MCF 10A (cell line): ENCODE measurements around the gene STAU1. TPM values are rescaled to one million over a fixed set of nuclear protein-coding genes. Genes with fewer than 3 reads are reported as not detected.

Experiments used
- BruUV-seq: library from RNA; stranded (reverse); fragments of 400-500 nt; replicated peaks from 2 replicates; lab custom pipeline; 2021; lab: Mats Ljungman, UMichigan
- CTCF ChIA-PET: fragments of 300-600 bp; sonication (Branson Sonifier 250); formaldehyde crosslinking; extraction: SDS; loops from one replicate; lab custom pipeline; 2021; ENCODE audit warnings: antibody characterized with exemption, inconsistent platforms; lab: Yijun Ruan, JAX
- POLR2A ChIA-PET: fragments of 300-600, 350-650 bp; sonication (Branson Sonifier 250); formaldehyde crosslinking; extraction: SDS; loops from one replicate; lab custom pipeline; 2020; ENCODE audit warnings: antibody characterized with exemption, inconsistent platforms; lab: Yijun Ruan, JAX
- DNase-seq: peaks from one replicate; pipeline ENCODE4 v3.0.0-alpha.2; 2018; ENCODE audit not compliant: unreplicated experiment
- H3K27ac Mint-ChIP-seq: one replicate; pipeline ENCODE4 v1.8.0; 2022; ENCODE audit warnings: mild to moderate bottlenecking, low read depth, mixed read lengths; ENCODE audit not compliant: unreplicated experiment
- H3K27me3 Mint-ChIP-seq: one replicate; pipeline ENCODE4 v1.8.0; 2022; ENCODE audit warnings: mixed read lengths; ENCODE audit not compliant: insufficient read depth, unreplicated experiment
- H3K36me3 Mint-ChIP-seq: one replicate; pipeline ENCODE4 v1.8.0; 2022; ENCODE audit warnings: mild to moderate bottlenecking, moderate library complexity, mixed read lengths; ENCODE audit not compliant: insufficient read depth, unreplicated experiment
- H3K4me1 Mint-ChIP-seq: one replicate; pipeline ENCODE4 v1.8.0; 2022; ENCODE audit warnings: mixed read lengths; ENCODE audit not compliant: insufficient read depth, unreplicated experiment
- H3K4me3 Mint-ChIP-seq: one replicate; pipeline ENCODE4 v1.8.0; 2022; ENCODE audit warnings: mild to moderate bottlenecking, moderate library complexity, mixed read lengths; ENCODE audit not compliant: unreplicated experiment
- H3K9me3 Mint-ChIP-seq: one replicate; pipeline ENCODE4 v1.8.0; 2022; ENCODE audit warnings: mixed read lengths; ENCODE audit not compliant: unreplicated experiment
- intact Hi-C: fragments of 100-400 bp; cut with micrococcal nuclease; formaldehyde crosslinking; loops from 2 replicates; pipeline ENCODE4 v1.14.1; 2022
- total RNA-seq: library from RNA; stranded (reverse); gene quantifications from 2 replicates; pipeline ENCODE4 v1.2.3, GENCODE V29; 2022
- TF ChIP-seq, protein P1 (sequence below): fragments of 200-600 bp; IDR thresholded peaks from one replicate; pipeline ENCODE4 v1.8.0; 2022; ENCODE audit warnings: antibody characterized with exemption, mild to moderate bottlenecking; ENCODE audit not compliant: unreplicated experiment

STAU1 gene
- total RNA-seq, 1 experiment from 2014 or later: 110 TPM

DNA sequence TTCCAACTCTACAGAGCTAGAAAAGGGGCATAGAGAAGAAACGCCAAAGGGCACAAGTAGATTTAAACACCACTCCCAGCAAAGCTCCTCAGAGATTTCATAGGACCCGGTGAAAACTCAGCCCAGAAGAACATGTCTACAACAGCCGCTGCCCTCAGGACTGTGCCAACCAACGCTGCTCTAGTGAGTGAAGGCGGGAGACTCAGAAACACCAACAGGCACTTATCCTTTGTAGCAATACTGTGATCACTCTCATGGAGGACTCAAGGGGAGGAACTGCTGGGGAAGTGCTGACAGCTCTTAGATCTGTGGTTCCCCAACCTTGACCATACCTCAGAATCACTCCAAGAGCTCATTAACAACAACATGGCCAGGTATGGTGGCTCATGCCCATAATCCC, 39.5 kb downstream of the STAU1 start:
- ChIA-PET CTCF (interaction anchor here (0.6 to 1.7 kb wide), 3 partner anchors 16 to 336 kb away, joined by 3 to 15 read pairs (median 11); no protein-coding TSS in a partner anchor), POLR2A (interaction anchor here (1.2 kb wide), 1 partner anchor 10 kb away, joined by 4 read pairs; no protein-coding TSS in a partner anchor)
- Mint-ChIP-seq H3K36me3 (peaks cover 96% of the 10 kb centered on the region), H3K9me3 (no peaks in the 10 kb centered on the region), H3K27me3 (no peaks in the 10 kb centered on the region), H3K27ac (no peak overlapping the region), H3K4me1 (peaks cover 7% of the 10 kb centered on the region), H3K4me3 (no peak overlapping the region)
- TF ChIP-seq, protein P1, sequence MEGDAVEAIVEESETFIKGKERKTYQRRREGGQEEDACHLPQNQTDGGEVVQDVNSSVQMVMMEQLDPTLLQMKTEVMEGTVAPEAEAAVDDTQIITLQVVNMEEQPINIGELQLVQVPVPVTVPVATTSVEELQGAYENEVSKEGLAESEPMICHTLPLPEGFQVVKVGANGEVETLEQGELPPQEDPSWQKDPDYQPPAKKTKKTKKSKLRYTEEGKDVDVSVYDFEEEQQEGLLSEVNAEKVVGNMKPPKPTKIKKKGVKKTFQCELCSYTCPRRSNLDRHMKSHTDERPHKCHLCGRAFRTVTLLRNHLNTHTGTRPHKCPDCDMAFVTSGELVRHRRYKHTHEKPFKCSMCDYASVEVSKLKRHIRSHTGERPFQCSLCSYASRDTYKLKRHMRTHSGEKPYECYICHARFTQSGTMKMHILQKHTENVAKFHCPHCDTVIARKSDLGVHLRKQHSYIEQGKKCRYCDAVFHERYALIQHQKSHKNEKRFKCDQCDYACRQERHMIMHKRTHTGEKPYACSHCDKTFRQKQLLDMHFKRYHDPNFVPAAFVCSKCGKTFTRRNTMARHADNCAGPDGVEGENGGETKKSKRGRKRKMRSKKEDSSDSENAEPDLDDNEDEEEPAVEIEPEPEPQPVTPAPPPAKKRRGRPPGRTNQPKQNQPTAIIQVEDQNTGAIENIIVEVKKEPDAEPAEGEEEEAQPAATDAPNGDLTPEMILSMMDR: no peak
- intact Hi-C loops: no loop called here
- DNase-seq: no peak
- BruUV-seq: no TSS peak

DNA sequence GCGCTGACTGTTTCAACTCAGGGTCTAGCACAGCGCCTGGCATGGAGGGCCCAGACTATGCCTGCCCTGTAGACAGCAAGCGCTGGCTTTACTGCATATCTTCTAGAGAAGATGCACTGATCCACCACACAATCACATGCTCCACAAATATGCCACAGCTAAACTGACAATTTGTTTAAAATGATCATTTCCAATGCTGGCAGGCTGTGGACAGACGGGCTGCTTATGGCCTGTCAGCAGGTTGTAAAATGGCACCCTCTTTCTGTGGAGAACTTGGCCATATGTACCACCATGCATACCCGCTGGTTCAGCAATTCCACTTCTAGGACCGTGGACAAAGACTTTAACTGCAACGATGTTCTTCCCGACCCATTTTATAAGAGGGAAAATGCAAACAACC, 40.8 kb downstream of the STAU1 start:
- BruUV-seq: no TSS peak
- H3K9me3 Mint-ChIP-seq: no peaks in the 10 kb centered on the region
- intact Hi-C loops: no loop called here
- peaks cover 90% of the 10 kb centered on the region for H3K36me3 Mint-ChIP-seq
- ChIA-PET CTCF (interaction anchor here (0.7 to 3.1 kb wide), 3 partner anchors 14 to 123 kb away, joined by 3 to 17 read pairs (median 12); no protein-coding TSS in a partner anchor), POLR2A (interaction anchor here (0.6 kb wide), 1 partner anchor 52 kb away, joined by 5 read pairs; no protein-coding TSS in a partner anchor)
- no peak overlapping the region for H3K27ac Mint-ChIP-seq
- no peak for DNase-seq
- H3K4me1 Mint-ChIP-seq: peaks cover 7% of the 10 kb centered on the region
- no peak overlapping the region for H3K4me3 Mint-ChIP-seq
- TF ChIP-seq, protein P1: no peak
- H3K27me3 Mint-ChIP-seq: no peaks in the 10 kb centered on the region

DNA sequence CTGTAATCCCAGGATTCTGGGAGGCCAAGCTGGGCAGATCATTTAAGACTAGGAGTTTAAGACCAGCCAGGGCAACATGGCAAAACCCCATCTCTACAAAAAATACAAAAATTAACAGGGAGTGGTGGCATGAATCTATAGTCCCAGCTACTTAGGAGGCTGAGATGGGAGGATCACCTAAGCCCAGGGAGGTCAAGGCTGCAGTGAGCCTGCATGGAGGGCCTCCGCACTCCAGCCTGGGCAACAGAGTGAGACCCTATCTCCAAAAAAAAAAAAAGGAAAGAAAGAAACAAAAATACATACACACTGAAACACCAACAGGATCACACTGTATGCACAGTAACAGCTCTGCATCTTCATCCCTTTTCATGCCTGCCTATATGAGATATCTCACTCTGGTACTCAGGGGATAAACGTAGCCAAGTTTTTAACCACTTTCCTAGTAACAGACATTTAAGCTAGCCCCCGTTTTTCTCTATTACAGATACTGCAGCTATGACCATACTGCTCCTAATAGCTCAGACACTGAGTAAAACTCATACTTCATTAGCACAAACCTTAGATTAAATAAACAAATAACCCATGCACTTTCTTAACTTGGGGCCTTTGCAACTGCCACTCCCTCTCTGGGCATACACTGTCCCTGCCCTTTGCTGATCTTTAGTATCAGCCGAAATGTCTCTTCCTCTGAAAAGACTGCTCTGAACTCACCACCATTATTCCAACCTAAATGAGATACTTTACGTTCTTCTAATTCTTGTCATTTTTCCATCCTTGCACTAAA, 41.5 kb downstream of the STAU1 start:
- TF ChIP-seq, protein P1: no peak
- no peak for DNase-seq
- H3K9me3 Mint-ChIP-seq: no peaks in the 10 kb centered on the region
- peaks cover 7% of the 10 kb centered on the region for H3K4me1 Mint-ChIP-seq
- BruUV-seq: no TSS peak
- H3K27ac Mint-ChIP-seq: no peak overlapping the region
- no peak overlapping the region for H3K4me3 Mint-ChIP-seq
- POLR2A ChIA-PET: interaction anchor here (0.6 to 1.0 kb wide), 2 partner anchors 40 to 51 kb away, joined by 4 to 5 read pairs; no protein-coding TSS in a partner anchor
- CTCF ChIA-PET: interaction anchor here (0.6 to 3.1 kb wide), 4 partner anchors 11 to 124 kb away, joined by 3 to 17 read pairs (median 8); no protein-coding TSS in a partner anchor
- no peaks in the 10 kb centered on the region for H3K27me3 Mint-ChIP-seq
- H3K36me3 Mint-ChIP-seq: peaks cover 87% of the 10 kb centered on the region
- intact Hi-C loops: no loop called here

DNA sequence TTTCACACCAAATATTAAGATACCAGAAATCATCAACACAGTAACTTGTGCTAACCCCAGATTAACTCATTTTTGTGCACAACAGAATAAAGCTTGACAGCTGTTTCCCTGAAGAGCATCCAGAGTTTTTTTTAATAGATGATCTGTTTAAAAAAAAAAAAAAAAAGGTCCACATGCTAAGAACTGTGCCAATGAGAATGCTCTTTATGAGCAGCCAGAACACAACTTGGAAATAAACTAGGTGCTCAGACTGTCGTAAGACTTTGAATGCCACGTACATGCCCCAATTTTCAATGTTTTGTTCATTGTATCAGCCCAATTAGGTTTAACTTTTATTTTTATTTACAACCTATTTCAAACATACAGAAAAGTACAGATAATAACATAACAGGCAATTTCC, 47.3 kb downstream of the STAU1 start:
- TF ChIP-seq, protein P1: no peak
- Mint-ChIP-seq H3K36me3 (peaks cover 40% of the 10 kb centered on the region), H3K27ac (no peak overlapping the region), H3K27me3 (no peaks in the 10 kb centered on the region), H3K9me3 (no peaks in the 10 kb centered on the region), H3K4me3 (no peak overlapping the region), H3K4me1 (no peaks in the 10 kb centered on the region)
- no TSS peak for BruUV-seq
- ChIA-PET POLR2A (no interaction called here), CTCF (interaction anchor here (1.0 kb wide), 1 partner anchor 76 kb away, joined by 3 read pairs; no protein-coding TSS in a partner anchor)
- no peak for DNase-seq
- intact Hi-C loops: no loop called here
